ENCODE results near the gene ABLIM2.

DNA sequence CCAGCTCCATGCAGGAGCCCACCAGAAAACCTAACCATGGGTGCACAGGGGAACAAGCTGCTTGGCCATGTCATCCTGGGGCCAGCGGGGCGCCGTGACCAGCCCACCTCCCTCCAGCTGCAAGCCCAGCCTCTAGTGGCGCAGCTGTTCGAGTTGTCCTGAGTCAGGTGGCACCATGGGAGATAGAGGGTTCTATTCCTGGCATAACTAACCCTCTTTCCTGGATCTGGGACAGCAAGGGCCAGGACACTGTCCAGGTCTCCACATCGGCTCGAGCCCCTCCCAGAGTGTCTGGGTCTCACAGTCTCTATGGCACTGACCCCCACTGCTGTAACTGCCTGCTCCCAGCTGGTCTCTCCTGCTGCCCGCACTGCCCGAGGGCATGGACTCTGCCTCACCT lies 16.7 kb downstream of the ABLIM2 start:
- TF ChIP-seq, protein P1, sequence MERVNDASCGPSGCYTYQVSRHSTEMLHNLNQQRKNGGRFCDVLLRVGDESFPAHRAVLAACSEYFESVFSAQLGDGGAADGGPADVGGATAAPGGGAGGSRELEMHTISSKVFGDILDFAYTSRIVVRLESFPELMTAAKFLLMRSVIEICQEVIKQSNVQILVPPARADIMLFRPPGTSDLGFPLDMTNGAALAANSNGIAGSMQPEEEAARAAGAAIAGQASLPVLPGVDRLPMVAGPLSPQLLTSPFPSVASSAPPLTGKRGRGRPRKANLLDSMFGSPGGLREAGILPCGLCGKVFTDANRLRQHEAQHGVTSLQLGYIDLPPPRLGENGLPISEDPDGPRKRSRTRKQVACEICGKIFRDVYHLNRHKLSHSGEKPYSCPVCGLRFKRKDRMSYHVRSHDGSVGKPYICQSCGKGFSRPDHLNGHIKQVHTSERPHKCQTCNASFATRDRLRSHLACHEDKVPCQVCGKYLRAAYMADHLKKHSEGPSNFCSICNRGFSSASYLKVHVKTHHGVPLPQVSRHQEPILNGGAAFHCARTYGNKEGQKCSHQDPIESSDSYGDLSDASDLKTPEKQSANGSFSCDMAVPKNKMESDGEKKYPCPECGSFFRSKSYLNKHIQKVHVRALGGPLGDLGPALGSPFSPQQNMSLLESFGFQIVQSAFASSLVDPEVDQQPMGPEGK (CRISPR knock-in tag; IDR thresholded peaks at IDR 0.05; ENCODE audit: borderline replicate concordance), result no peak
- TF ChIP-seq TOX (CRISPR knock-in tag; IDR thresholded peaks at IDR 0.05; ENCODE audit: borderline replicate concordance), result no peak

All from SK-N-SH treated with all-trans-retinoic acid at 6 μM for 48 hours (cell line).